T-cell (primary cell): Measurements from ENCODE around the gene PRR9. TPM values are rescaled to one million over a fixed set of nuclear protein-coding genes. Genes with fewer than 3 reads are reported as not detected.

Experiments
- ATAC-seq, 4 experiments: fragments of 200-7000 bp in 3 of 4; fragments of 150-1000 bp in 1 of 4; cut with Tn5 transposase; replicated peaks in 1 of 4; 1 replicate in 3 of 4; 2 replicates in 1 of 4; pipeline ENCODE4 v1.10.0; 2021; ENCODE audit warnings: moderate library complexity in 3 of 4, mild to moderate bottlenecking in 2 of 4, moderate number of reproducible peaks in 1 of 4
- CTCF ChIA-PET, 2 donors: fragments of 300-600 bp; sonication (Branson Sonifier 250); formaldehyde crosslinking; loops; one replicate each; lab custom pipeline; 2022; ENCODE audit warnings: antibody characterized with exemption in 2 of 2; lab: Charles Lee
- POLR2A ChIA-PET, 2 donors: fragments of 300-600 bp; sonication (Branson Sonifier 250); formaldehyde crosslinking; loops; one replicate each; lab custom pipeline; 2022; ENCODE audit warnings: antibody characterized with exemption in 2 of 2; lab: Charles Lee
- DNase-seq, 35 experiments: peaks; one replicate each; pipeline versions ENCODE4 v3.0.0 to v3.0.0-alpha.2; 2013 to 2023
- H3K27ac ChIP-seq: one replicate; pipeline ENCODE4 v1.5.1; 2013; ENCODE audit warnings: low read length
- H3K27me3 ChIP-seq, 2 experiments: replicated peaks in 1 of 2; 1 replicate in 1 of 2; 2 replicates in 1 of 2; pipeline versions ENCODE4 v1.6.1 to v1.7.0; 2013; ENCODE audit warnings: low read length in 1 of 2, mixed read lengths in 1 of 2; ENCODE audit not compliant: control insufficient read depth in 2 of 2, insufficient read depth in 2 of 2; ENCODE audit errors: extremely low read depth in 1 of 2
- H3K36me3 ChIP-seq, 2 donors: 1 replicate in 1 of 2; 2 replicates in 1 of 2; pipeline versions ENCODE4 v1.6.1 to v1.7.0; 2013; ENCODE audit warnings: low read length in 1 of 2; ENCODE audit not compliant: control insufficient read depth in 2 of 2, insufficient read depth in 1 of 2; ENCODE audit errors: extremely low read depth in 1 of 2
- H3K4me1 ChIP-seq, 2 experiments: 1 replicate in 1 of 2; 2 replicates in 1 of 2; pipeline versions ENCODE4 v1.6.1 to v1.7.0; 2013; ENCODE audit warnings: low read length in 2 of 2, mixed read lengths in 1 of 2; ENCODE audit not compliant: insufficient read depth in 2 of 2, control insufficient read depth in 1 of 2; ENCODE audit errors: extremely low read depth in 1 of 2
- H3K4me3 ChIP-seq, 2 donors: 1 replicate in 1 of 2; 2 replicates in 1 of 2; pipeline versions ENCODE4 v1.5.1 to v1.7.0; 2013; ENCODE audit warnings: mild to moderate bottlenecking in 2 of 2, low read length in 1 of 2, moderate library complexity in 1 of 2; ENCODE audit not compliant: control insufficient read depth in 1 of 2; ENCODE audit errors: extremely low read depth in 1 of 2
- H3K9me3 ChIP-seq: 2 replicates; pipeline ENCODE4 v1.7.0; 2013
- H3K27ac Mint-ChIP-seq, 2 donors: one replicate each; pipeline ENCODE4 v1.8.0; 2020 to 2021; ENCODE audit warnings: mild to moderate bottlenecking in 2 of 2, mixed read lengths in 2 of 2
- H3K27me3 Mint-ChIP-seq, 2 donors: one replicate each; pipeline ENCODE4 v1.8.0; 2021 to 2022; ENCODE audit warnings: mixed read lengths in 2 of 2
- H3K36me3 Mint-ChIP-seq: one replicate; pipeline ENCODE4 v1.8.0; 2021; ENCODE audit warnings: mixed read lengths
- H3K4me1 Mint-ChIP-seq, 3 donors: one replicate each; pipeline ENCODE4 v1.8.0; 2020 to 2022; ENCODE audit warnings: mixed read lengths in 3 of 3, mild to moderate bottlenecking in 1 of 3
- H3K4me3 Mint-ChIP-seq, 3 donors: one replicate each; pipeline ENCODE4 v1.8.0; 2020 to 2022; ENCODE audit warnings: mild to moderate bottlenecking in 3 of 3, mixed read lengths in 3 of 3, moderate library complexity in 3 of 3
- H3K9me3 Mint-ChIP-seq, 3 donors: one replicate each; pipeline ENCODE4 v1.8.0; 2020 to 2022; ENCODE audit warnings: mixed read lengths in 3 of 3
- WGBS: methylation state at CpG from one replicate; pipeline ENCODE4 v1.1.5; 2013; ENCODE audit warnings: missing lambda C conversion rate; ENCODE audit not compliant: insufficient coverage; 5-methylcytosine and 5-hydroxymethylcytosine counted together
- total RNA-seq, 35 experiments: library from RNA in 6 of 35; stranded (reverse) in 6 of 35; fragments of 120-200 nt in 1 of 35; gene quantifications; one replicate each; pipeline versions ENCODE4 v1.2.1 to v1.2.4 and lab custom pipeline; 2013 to 2026

Gene PRR9
- total RNA-seq, 5 donors from 2014 or later (not counting 1 experiment from before 2014, with no cell fraction given) = not detected

- peaks cover 20 to 26% of the 10 kb centered on the region in 2 donors for H3K27me3 Mint-ChIP-seq
- no peaks in the 10 kb centered on the region for H3K36me3 Mint-ChIP-seq
- H3K4me1 Mint-ChIP-seq = no peaks in the 10 kb centered on the region
- H3K27ac Mint-ChIP-seq = no peak overlapping the region
- Histone ChIP-seq H3K9me3 (no peaks in the 10 kb centered on the region), H3K4me1 (no peaks in the 10 kb centered on the region), H3K4me3 (no peak overlapping the region), H3K36me3 (no peaks in the 10 kb centered on the region), H3K27me3 (peaks cover 0 to 18% of the 10 kb centered on the region in 2 experiments), H3K27ac (no peak overlapping the region)
- CTCF ChIA-PET = no interaction called here
- H3K9me3 Mint-ChIP-seq = no peaks in the 10 kb centered on the region
- DNase-seq (no peak), ATAC-seq (no peak)
- POLR2A ChIA-PET = no interaction called here
- H3K4me3 Mint-ChIP-seq = no peak overlapping the region
- WGBS = 75% methylated on average over 2 of the region's 3 CpGs
These were observed 15.2 kb downstream of the PRR9 start for GRCh38 chr1:153232553-153232952.

GRCh38 chr1:153233448-153233847 is 16.1 kb downstream of the PRR9 start:
- ChIA-PET POLR2A (no interaction called here), CTCF (no interaction called here)
- no peaks in the 10 kb centered on the region for H3K4me1 ChIP-seq
- H3K9me3 Mint-ChIP-seq = no peaks in the 10 kb centered on the region
- ATAC-seq = no peak
- H3K4me3 ChIP-seq = no peak overlapping the region
- H3K27ac ChIP-seq = no peak overlapping the region
- H3K4me1 Mint-ChIP-seq = no peaks in the 10 kb centered on the region
- no peak overlapping the region for H3K4me3 Mint-ChIP-seq
- WGBS = no CpG with 5 or more reads among the region's 1 CpG
- peaks cover 0 to 20% of the 10 kb centered on the region in 2 experiments for H3K27me3 ChIP-seq
- no peak for DNase-seq
- no peaks in the 10 kb centered on the region for H3K9me3 ChIP-seq
- no peak overlapping the region for H3K27ac Mint-ChIP-seq
- H3K36me3 ChIP-seq = no peaks in the 10 kb centered on the region
- peaks cover 21 to 30% of the 10 kb centered on the region in 2 donors for H3K27me3 Mint-ChIP-seq
- no peaks in the 10 kb centered on the region for H3K36me3 Mint-ChIP-seq

- no peak overlapping the region for H3K4me3 ChIP-seq
- Mint-ChIP-seq H3K4me1 (no peaks in the 10 kb centered on the region), H3K4me3 (no peak overlapping the region), H3K27ac (no peak overlapping the region), H3K27me3 (peaks cover 18 to 19% of the 10 kb centered on the region in 2 donors), H3K36me3 (no peaks in the 10 kb centered on the region), H3K9me3 (no peaks in the 10 kb centered on the region)
- peaks cover 0 to 17% of the 10 kb centered on the region in 2 experiments for H3K27me3 ChIP-seq
- ChIA-PET POLR2A (no interaction called here), CTCF (interaction anchor here in 1 of 2 donors (1.2 kb wide), 1 partner anchor 37 kb away, joined by 3 read pairs; no protein-coding TSS in a partner anchor)
- H3K4me1 ChIP-seq = no peaks in the 10 kb centered on the region
- no peak for ATAC-seq
- no peak overlapping the region for H3K27ac ChIP-seq
- WGBS = 95% methylated on average over 2 of the region's 2 CpGs
- H3K36me3 ChIP-seq = no peaks in the 10 kb centered on the region
- no peaks in the 10 kb centered on the region for H3K9me3 ChIP-seq
- no peak for DNase-seq
These were observed 21.1 kb downstream of the PRR9 start for GRCh38 chr1:153238527-153238926.

- H3K9me3 Mint-ChIP-seq = peaks cover 0 to 8% (median 0%) of the 10 kb centered on the region in 3 donors
- Histone ChIP-seq H3K9me3 (no peaks in the 10 kb centered on the region), H3K4me3 (no peak overlapping the region), H3K27me3 (peaks cover 0 to 23% of the 10 kb centered on the region in 2 experiments), H3K4me1 (no peaks in the 10 kb centered on the region), H3K36me3 (no peaks in the 10 kb centered on the region), H3K27ac (no peak overlapping the region)
- peaks cover 18 to 19% of the 10 kb centered on the region in 2 donors for H3K27me3 Mint-ChIP-seq
- no peaks in the 10 kb centered on the region for H3K4me1 Mint-ChIP-seq
- POLR2A ChIA-PET = no interaction called here
- H3K27ac Mint-ChIP-seq = no peak overlapping the region
- H3K36me3 Mint-ChIP-seq = no peaks in the 10 kb centered on the region
- no peak overlapping the region for H3K4me3 Mint-ChIP-seq
- WGBS = no CpG with 5 or more reads among the region's 1 CpG
- CTCF ChIA-PET = no interaction called here
- DNase-seq (no peak), ATAC-seq (no peak)
These were observed 24.8 kb downstream of the PRR9 start for GRCh38 chr1:153242160-153242559.

DNA sequence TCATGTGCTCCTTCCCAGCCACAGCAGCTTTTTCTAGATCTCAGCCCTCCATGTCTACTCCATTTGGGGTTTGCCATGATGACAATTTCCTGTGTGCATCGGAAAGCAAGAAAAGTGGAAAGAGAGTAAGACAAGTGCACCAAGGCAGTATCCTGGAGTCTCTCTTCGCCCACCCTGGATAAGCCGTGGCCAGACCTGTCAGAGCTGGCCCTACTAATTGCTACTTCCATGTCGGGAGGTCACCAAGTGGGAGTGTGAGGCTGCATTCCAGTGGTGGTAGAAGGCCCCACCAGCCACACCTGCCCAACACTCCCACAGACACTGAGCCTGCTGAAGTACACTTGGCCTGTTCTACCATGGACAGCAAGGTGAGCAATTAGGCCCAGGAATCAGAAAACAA is 28.1 kb downstream of the PRR9 start:
- Histone ChIP-seq H3K27ac (no peak overlapping the region), H3K4me1 (no peaks in the 10 kb centered on the region), H3K36me3 (no peaks in the 10 kb centered on the region), H3K9me3 (no peaks in the 10 kb centered on the region), H3K27me3 (peaks cover 2 to 12% of the 10 kb centered on the region in 2 experiments), H3K4me3 (no peak overlapping the region)
- Mint-ChIP-seq H3K36me3 (no peaks in the 10 kb centered on the region), H3K27me3 (peaks cover 32 to 33% of the 10 kb centered on the region in 2 donors), H3K9me3 (peaks cover 0 to 8% (median 0%) of the 10 kb centered on the region in 3 donors), H3K4me1 (no peaks in the 10 kb centered on the region), H3K4me3 (no peak overlapping the region), H3K27ac (no peak overlapping the region)
- 74% methylated on average over 3 of the region's 4 CpGs for WGBS
- ATAC-seq (no peak), DNase-seq (no peak)
- ChIA-PET POLR2A (no interaction called here), CTCF (no interaction called here)

GRCh38 chr1:153246018-153246417 is 28.6 kb downstream of the PRR9 start:
- Histone ChIP-seq H3K9me3 (no peaks in the 10 kb centered on the region), H3K4me1 (no peaks in the 10 kb centered on the region), H3K4me3 (no peak overlapping the region), H3K27me3 (peaks cover 2 to 12% of the 10 kb centered on the region in 2 experiments), H3K36me3 (no peaks in the 10 kb centered on the region), H3K27ac (no peak overlapping the region)
- no peaks in the 10 kb centered on the region for H3K4me1 Mint-ChIP-seq
- ChIA-PET CTCF (no interaction called here), POLR2A (no interaction called here)
- WGBS = no CpG with 5 or more reads among the region's 1 CpG
- ATAC-seq = no peak
- H3K4me3 Mint-ChIP-seq = no peak overlapping the region
- peaks cover 34 to 35% of the 10 kb centered on the region in 2 donors for H3K27me3 Mint-ChIP-seq
- no peak for DNase-seq
- H3K9me3 Mint-ChIP-seq = peaks cover 0 to 8% (median 0%) of the 10 kb centered on the region in 3 donors
- H3K27ac Mint-ChIP-seq = no peak overlapping the region
- no peaks in the 10 kb centered on the region for H3K36me3 Mint-ChIP-seq

DNA sequence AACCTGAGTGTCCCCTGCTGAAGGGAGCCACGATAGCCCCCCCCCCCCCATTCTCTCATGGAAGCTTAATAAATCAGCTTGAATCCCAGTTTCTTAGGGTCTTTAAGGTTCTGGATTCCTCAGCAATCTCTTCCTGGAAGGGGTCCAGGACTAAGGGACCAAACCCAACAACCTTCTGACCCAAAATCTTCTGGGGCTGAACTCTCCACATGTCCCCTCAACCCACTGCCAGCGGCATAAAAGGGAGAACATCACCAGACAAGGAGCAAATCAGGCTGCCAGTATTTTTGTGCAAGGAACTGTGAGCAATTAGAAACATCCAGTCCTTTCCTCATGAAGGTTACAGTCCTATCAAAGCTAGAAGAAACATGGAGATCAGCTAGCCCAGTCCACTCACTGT is 29.4 kb downstream of the PRR9 start:
- 75% methylated on average over 1 of the region's 2 CpGs for WGBS
- CTCF ChIA-PET = no interaction called here
- peaks cover 36 to 37% of the 10 kb centered on the region in 2 donors for H3K27me3 Mint-ChIP-seq

More for the DNA sequence above, 29.4 kb downstream of the PRR9 start:
- Histone ChIP-seq H3K27ac (no peak overlapping the region), H3K27me3 (peaks cover 2 to 12% of the 10 kb centered on the region in 2 experiments), H3K4me3 (no peak overlapping the region), H3K36me3 (no peaks in the 10 kb centered on the region), H3K4me1 (no peaks in the 10 kb centered on the region), H3K9me3 (no peaks in the 10 kb centered on the region)
- H3K36me3 Mint-ChIP-seq = no peaks in the 10 kb centered on the region
- POLR2A ChIA-PET = no interaction called here
- no peaks in the 10 kb centered on the region for H3K4me1 Mint-ChIP-seq
- no peak for ATAC-seq
- no peak overlapping the region for H3K27ac Mint-ChIP-seq
- peaks cover 0 to 8% (median 0%) of the 10 kb centered on the region in 3 donors for H3K9me3 Mint-ChIP-seq
- DNase-seq = no peak
- no peak overlapping the region for H3K4me3 Mint-ChIP-seq
